Skin epidermis (tissue), 12 donors: ENCODE measurements around the gene FRS3.

Experiments used
- H3K27ac ChIP-seq, 21 experiments: fragments of 200-600 bp; sonication (generic) in 11 of 21; one replicate each; pipeline ENCODE4 v1.5.0; 2020; ENCODE audit warnings: mild to moderate bottlenecking in 3 of 21, inconsistent platforms in 2 of 21, moderate library complexity in 2 of 21
- H3K4me3 ChIP-seq, 7 experiments: fragments of 200-600 bp; sonication (generic) in 2 of 7; one replicate each; pipeline ENCODE4 v1.5.0; 2020; ENCODE audit warnings: inconsistent platforms in 2 of 7, mild to moderate bottlenecking in 2 of 7, moderate library complexity in 1 of 7

The FRS3 gene

GRCh38 chr6:41791984-41792383 lies 12.3 kb upstream of the FRS3 start:
- Histone ChIP-seq H3K27ac (no peak overlapping the region), H3K4me3 (no peak overlapping the region)

- no peak overlapping the region for H3K4me3 ChIP-seq
- H3K27ac ChIP-seq = no peak overlapping the region
Observed at GRCh38 chr6:41791305-41791704, 11.6 kb upstream of the FRS3 start.

- no peak overlapping the region for H3K27ac ChIP-seq
- H3K4me3 ChIP-seq = no peak overlapping the region
Observed at GRCh38 chr6:41790045-41790444, 10.3 kb upstream of the FRS3 start.

GRCh38 chr6:41789390-41789724 lies 9.7 kb upstream of the FRS3 start:
- no peak overlapping the region for H3K27ac ChIP-seq
- no peak overlapping the region for H3K4me3 ChIP-seq

- peak within 1 kb of the TSS; percentile 55 to 97 (median 84) for H3K4me3 ChIP-seq
- H3K27ac ChIP-seq = peak within 1 kb of the TSS; percentile 51 to 98 (median 91)
Observed at GRCh38 chr6:41787219-41787917, 7.7 kb upstream of the FRS3 start, which contains the start of gene TOMM6. Gene TOMM6 (plus strand): TSS chr6:41787694. CDS start chr6:41787698, 4 bp downstream.

GRCh38 chr6:41786451-41787218 lies 6.9 kb upstream of the FRS3 start:
- H3K27ac ChIP-seq = peak overlapping the region; percentile 51 to 98 (median 91)
- peak overlapping the region; percentile 55 to 97 (median 84) for H3K4me3 ChIP-seq

GRCh38 chr6:41785689-41786450 lies 6.2 kb upstream of the FRS3 start:
- peak overlapping the region; percentile 55 to 97 (median 84) for H3K4me3 ChIP-seq
- H3K27ac ChIP-seq = peak overlapping the region in 19 of 21 experiments; percentile 9 to 98 (median 89)

- Histone ChIP-seq H3K27ac (peak overlapping the region in 5 of 21 experiments; percentile 18 to 95 (median 51)), H3K4me3 (peak overlapping the region in 2 of 7 experiments; percentile 80 to 96)
Observed at GRCh38 chr6:41785254-41785653, 5.6 kb upstream of the FRS3 start.

- Histone ChIP-seq H3K27ac (peak overlapping the region in 5 of 21 experiments; percentile 18 to 51 (median 42)), H3K4me3 (peak overlapping the region in 1 of 7 experiments; percentile 80)
Observed at GRCh38 chr6:41784581-41785171, 5.0 kb upstream of the FRS3 start.

GRCh38 chr6:41783106-41783780 lies 3.5 kb upstream of the FRS3 start:
- H3K27ac ChIP-seq = no peak overlapping the region

GRCh38 chr6:41781366-41781730 lies 1.6 kb upstream of the FRS3 start:
- Histone ChIP-seq H3K4me3 (peak overlapping the region in 2 of 7 experiments; percentile 69 to 70), H3K27ac (peak overlapping the region in 6 of 21 experiments; percentile 58 to 84 (median 68))

More at GRCh38 chr6:41783106-41783780, 3.5 kb upstream of the FRS3 start:
- no peak overlapping the region for H3K4me3 ChIP-seq

GRCh38 chr6:41780551-41781365 lies 1.1 kb upstream of the FRS3 start, which contains the start of gene PRICKLE4:
Gene PRICKLE4 (plus strand): TSS chr6:41780782. CDS start chr6:41783474, 2,692 bp downstream.
- H3K27ac ChIP-seq = peak within 1 kb of the TSS in 19 of 21 experiments; percentile 53 to 84 (median 71)
- peak within 1 kb of the TSS; percentile 57 to 70 (median 63) for H3K4me3 ChIP-seq

- Histone ChIP-seq H3K27ac (peak overlapping the region in 13 of 21 experiments; percentile 22 to 84 (median 65)), H3K4me3 (peak overlapping the region; percentile 57 to 70 (median 63))
Observed at GRCh38 chr6:41779336-41779735, 364 bp downstream of the FRS3 start.

GRCh38 chr6:41778895-41779294 lies 805 bp downstream of the FRS3 start:
- Histone ChIP-seq H3K27ac (peak overlapping the region in 6 of 21 experiments; percentile 53 to 79 (median 64)), H3K4me3 (peak overlapping the region; percentile 57 to 70 (median 63))

- H3K4me3 ChIP-seq = no peak overlapping the region
- no peak overlapping the region for H3K27ac ChIP-seq
Observed at GRCh38 chr6:41777551-41778285, 2.0 kb downstream of the FRS3 start.

- no peak overlapping the region for H3K4me3 ChIP-seq
- no peak overlapping the region for H3K27ac ChIP-seq
Observed at GRCh38 chr6:41775293-41775882, 4.3 kb downstream of the FRS3 start.

GRCh38 chr6:41774841-41775240 lies 4.9 kb downstream of the FRS3 start:
- Histone ChIP-seq H3K4me3 (no peak overlapping the region), H3K27ac (no peak overlapping the region)
